T-helper 2 cell (primary cell): ENCODE data around the gene KIF1A.

Source experiments
- DNase-seq, 5 experiments: peaks; one replicate each; pipeline versions ENCODE4 v3.0.0 to v3.0.0-alpha.2; 2012 to 2022

The KIF1A gene

DNA sequence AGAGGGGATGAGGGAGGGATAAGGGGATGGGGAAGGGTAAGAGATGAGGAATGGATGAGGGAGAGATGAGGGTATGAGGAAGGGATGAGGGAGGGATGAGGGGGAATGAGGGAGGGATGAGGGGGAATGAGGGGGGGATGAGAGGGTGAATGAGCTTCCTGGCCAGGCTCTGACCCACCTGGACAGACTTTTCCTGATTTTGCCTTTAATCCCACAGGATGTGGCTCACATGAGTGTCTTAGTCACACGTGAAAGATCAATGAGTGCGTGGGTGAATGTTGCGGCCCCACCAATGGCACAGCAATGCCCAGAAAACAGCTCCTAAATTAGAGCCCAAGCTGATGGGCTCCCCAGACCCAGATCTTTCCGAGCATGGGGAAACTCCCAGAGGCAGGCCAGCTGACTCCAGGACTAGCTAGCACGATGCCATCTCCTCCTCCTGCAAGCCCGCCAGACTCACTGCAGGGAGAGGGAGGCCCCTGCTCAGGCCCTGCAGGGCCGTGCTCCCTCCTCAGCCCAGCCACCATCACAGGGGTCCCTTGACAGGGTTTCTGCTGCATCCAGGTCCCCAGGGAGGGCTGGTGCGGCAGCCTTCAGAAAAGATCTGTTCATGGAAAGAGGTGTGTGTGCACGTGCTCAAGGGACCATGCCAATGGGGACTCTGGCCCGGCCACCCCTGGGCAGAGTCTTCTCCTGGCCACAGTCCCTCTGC is 87.0 kb downstream of the KIF1A start:
- DNase-seq = no peak

GRCh38 chr2:240732184-240732583 is 87.8 kb downstream of the KIF1A start:
- DNase-seq = no peak

DNA sequence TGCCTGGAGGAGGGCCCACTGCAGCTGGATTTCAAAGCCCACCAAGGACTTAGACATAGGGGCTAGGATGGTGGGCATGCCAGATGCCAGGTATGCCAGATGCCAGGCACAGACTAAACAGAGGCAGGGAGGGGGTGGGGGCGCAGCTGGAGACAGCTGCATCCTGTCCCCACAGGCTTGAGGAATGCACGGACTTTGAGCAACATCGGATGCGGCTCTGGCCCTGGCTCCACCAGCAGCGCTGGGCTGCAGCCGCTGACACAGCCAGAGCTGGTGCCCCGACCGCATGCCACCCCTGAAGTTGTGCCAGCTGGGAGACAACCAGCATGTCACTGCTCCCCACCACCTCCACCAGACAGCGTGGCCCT is 88.9 kb downstream of the KIF1A start:
- DNase-seq = no peak

- no peak for DNase-seq
Measured at GRCh38 chr2:240730501-240731177, 89.4 kb downstream of the KIF1A start.

GRCh38 chr2:240728827-240729226 is 91.2 kb downstream of the KIF1A start:
- no peak for DNase-seq

DNA sequence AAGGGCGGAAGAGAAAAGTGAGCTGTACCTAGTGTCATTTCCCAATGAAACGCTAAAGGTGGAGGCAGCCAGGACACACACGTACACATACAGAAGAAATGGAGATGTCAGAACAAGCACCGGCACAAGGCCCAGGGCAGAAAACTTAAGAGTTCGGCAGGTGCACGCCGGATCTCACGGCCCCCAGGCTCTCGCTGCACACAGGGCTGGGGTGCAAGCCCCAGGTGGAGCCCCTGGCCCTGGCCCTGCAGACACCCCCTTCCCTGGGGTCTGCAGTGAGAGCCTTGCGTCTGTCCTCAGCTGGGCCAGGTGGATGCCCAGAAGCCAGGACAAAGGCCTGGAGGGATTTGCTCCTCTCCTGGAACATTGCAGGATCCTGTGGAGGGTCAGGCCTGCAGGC is 91.7 kb downstream of the KIF1A start:
- no peak for DNase-seq

GRCh38 chr2:240727913-240728312 is 92.1 kb downstream of the KIF1A start:
- DNase-seq = no peak

- no peak for DNase-seq
Measured at GRCh38 chr2:240727439-240727838, 92.6 kb downstream of the KIF1A start.

GRCh38 chr2:240726876-240727275 is 93.1 kb downstream of the KIF1A start:
- DNase-seq = no peak

GRCh38 chr2:240725671-240726070 is 94.3 kb downstream of the KIF1A start:
- no peak for DNase-seq

DNA sequence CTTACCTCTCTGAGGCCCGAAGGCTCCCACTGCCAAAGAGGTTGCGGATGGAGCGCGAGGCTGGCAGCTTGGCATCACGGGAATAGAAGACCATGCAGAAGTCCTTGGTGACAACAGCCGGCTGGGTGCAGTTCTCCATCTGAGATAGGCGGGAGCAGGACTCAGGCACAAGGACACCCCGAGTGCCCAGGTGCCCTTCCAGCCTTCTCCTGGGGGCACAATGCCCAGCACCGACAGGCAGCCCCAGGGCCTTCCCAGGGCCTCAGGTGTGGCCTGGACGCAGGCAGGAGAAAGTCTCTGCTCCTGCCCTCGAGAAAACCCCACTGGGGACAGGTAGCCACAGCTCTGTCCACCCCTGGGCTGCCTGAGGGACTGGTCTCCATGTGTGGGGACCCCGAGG is 94.8 kb downstream of the KIF1A start:
- no peak for DNase-seq

DNA sequence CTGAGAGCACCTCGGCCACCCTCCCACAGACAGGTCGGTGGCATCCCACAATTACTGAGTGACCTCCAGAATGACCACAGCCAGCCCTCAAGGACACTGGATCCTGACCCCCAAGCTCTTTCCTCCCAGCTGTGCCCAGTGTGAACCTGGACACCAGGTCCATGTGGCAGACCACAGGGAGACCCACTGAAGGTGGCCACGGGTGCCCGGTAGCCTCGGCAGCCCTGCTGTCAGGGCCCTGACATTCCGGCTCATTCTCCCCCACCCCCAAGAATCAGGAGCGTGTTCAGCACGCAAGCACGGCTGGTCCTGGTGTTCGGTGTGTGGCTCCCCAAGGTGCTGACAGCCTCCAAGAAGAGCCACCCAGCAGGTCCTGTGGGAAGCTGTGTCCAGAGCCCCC is 95.6 kb downstream of the KIF1A start:
- DNase-seq = no peak

DNA sequence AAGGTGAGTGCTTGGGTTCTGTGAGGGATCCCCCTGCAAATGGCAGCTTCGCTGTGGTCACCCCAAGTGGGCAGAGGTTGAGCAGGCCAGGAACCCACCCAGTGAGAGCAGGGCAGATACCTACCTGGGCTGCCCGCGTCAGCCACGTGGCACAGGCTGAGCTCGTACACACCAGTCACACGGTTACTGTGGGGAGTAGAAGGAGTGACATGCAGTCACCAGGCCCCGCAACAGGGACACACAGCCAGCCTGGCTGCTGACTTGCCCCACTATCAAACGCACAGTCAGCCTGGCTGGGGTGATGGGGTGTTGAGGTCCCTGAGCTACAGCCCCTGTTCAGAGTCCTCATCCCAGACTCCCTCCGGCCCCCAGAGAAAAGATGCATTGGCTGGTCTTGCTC is 96.2 kb downstream of the KIF1A start:
- DNase-seq = no peak

DNA sequence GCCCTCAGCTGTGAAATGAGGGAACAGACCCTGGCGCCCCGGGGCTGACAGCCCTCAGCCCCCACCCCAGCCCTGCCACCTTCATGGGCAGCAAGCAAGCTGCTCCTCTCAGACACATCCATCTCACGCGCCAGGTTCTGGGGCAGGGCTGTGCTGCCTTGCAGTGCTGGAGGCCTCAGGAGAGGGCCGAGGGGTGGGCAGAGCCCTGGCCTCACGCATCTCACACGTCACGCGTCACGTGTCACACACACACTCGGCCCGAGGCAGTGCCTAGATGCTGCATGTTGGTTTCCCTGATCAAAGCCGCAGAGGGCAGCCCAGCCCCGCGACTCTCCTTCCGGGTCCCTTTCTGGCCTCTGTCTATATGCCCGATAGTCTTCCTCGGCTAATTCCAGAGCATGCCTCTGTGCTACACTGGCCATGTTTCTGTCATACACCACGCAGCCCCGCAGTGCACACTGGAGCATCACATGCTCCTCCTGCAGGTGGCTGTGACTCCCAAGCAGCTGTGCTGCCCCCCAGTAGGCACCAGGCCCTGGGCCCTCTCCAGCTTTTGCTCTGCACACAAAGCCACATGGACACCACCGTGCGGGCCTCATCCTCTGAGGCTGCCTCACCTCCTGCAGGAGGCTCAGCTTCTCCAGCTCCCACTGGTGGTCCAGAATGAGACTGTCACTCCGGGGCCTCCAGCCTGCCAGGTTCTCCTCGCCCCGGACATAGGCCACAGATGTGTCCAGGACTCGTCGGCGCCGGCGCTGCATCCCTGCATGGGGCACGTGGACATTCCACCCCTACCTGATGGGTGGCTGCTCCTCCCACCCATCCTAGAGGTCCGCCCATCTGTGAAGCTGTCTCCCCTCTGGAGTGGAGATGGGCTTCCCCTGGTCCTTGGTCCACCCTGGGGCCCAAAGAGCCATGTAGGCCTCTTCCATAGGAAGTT is 97.0 kb downstream of the KIF1A start:
- DNase-seq = no peak

GRCh38 chr2:240722376-240722775 is 97.6 kb downstream of the KIF1A start:
- no peak for DNase-seq

- no peak for DNase-seq
Measured at GRCh38 chr2:240721596-240722180, 98.3 kb downstream of the KIF1A start.

- no peak for DNase-seq
Measured at GRCh38 chr2:240720686-240721595, 99.1 kb downstream of the KIF1A start.

DNA sequence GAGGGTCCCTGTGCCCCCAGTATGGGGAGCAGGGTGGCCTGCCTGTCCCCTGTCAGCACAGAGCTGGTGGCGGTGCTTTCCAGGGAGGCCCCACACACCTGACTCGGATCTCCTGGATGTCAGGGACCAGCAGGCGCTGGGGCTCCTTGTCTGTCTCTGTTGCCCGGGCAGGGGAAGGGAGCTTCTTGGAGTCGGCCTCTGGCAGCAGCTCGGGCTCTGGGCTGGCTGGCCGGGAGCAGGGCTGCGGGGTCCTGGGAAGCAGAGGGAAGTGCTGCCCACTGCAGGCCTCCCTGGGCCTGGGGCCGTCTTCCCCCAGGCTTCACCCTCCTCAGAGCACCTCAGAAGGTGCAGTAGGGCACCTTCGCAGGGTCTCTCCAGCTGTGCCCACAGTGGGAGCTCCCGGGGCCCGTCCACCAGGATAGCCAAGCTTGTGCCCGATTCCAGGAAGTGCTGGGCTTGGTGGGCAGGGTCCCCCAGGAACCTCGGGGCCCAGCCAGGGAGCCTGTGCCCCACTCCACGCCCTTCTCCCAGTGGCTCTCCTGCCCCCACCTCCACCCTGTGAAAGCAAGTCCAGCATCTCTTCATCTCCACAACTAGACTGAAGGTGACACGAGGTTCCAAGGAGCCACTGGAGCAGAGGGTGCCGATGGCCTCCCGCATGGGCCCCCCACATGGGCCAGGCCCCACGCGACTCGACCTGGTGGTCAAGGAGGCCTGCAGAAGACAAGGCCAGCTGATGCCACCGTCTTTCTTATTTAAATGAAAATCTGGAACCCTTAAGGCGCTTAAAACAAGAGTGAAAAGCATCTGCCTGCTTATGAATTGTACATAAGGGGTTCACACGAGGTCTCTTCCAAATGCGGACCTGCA is 100.1 kb downstream of the KIF1A start:
- DNase-seq = no peak

DNA sequence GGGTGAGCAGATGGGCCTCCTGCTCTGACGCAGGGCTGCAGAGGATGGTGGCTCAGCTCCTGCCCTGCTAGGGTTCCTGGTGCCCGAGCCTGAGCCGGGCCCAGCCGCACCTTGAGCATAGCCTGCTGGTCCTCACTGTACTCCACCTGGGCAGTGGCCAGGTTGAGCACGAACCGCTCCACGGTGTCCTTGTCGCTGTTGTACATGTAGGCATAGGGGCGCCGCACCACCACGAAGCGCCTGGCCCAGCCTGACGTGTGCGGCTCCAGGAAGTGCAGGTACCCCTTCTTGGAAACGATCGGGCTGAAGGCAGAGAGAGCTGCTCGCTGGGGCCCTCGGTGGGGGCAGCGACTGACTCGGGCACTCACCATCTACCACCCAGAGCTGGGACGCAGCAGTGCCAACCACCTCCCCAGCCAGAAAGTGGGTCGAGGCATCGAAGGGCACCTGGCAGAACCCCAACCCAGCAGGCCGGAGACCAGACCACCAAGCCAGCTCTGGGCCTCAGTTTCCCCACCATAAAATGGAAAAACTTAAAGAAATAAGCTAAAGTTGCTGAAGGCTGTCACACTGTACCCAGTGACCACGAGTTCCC is 101.0 kb downstream of the KIF1A start:
- no peak for DNase-seq
